SK-N-MC (cell line): ENCODE results near the gene NACC2.

ENCODE experiments used
- DNase-seq: peaks from one replicate; pipeline ENCODE4 v3.0.0-alpha.2; 2011; ENCODE audit warnings: low read depth, low spot score
- H3K27ac ChIP-seq: fragments of 200-600 bp; sonication (generic); 2 replicates; pipeline ENCODE4 v1.5.1; 2016; ENCODE audit warnings: mixed run types
- H3K36me3 ChIP-seq: fragments of 200-600 bp; sonication (generic); 2 replicates; pipeline ENCODE4 v1.6.1; 2017; ENCODE audit warnings: antibody characterized with exemption, low read length, mixed read lengths; ENCODE audit not compliant: insufficient read depth
- H3K4me3 ChIP-seq: fragments of 200-600 bp; sonication (generic); 2 replicates; pipeline ENCODE4 v1.5.1; 2016
- H3K9ac ChIP-seq: fragments of 200-600 bp; sonication (generic); 2 replicates; pipeline ENCODE4 v1.8.0; 2017; ENCODE audit warnings: mixed run types, mixed read lengths; ENCODE audit not compliant: insufficient read length
- H3K9me3 ChIP-seq: fragments of 200-600 bp; sonication (generic); 2 replicates; pipeline ENCODE4 v1.6.1; 2017; ENCODE audit warnings: low read depth, mild to moderate bottlenecking, antibody characterized with exemption, low read length, moderate library complexity, mixed read lengths
- EZH2 ChIP-seq: fragments of 200-600 bp; sonication (generic); IDR thresholded peaks from one replicate; pipeline ENCODE4 v1.6.1; 2017; ENCODE audit warnings: antibody characterized with exemption
- FOXP2 ChIP-seq: optimal IDR thresholded peaks from 2 replicates; pipeline ENCODE3; 2011; ENCODE audit warnings: mild to moderate bottlenecking, moderate library complexity; ENCODE audit not compliant: insufficient read depth; ENCODE audit errors: extremely low read length, control extremely low read depth
- POLR2AphosphoS5 ChIP-seq: IDR thresholded peaks from 2 replicates; pipeline ENCODE4 v1.6.1; 2012; ENCODE audit warnings: mild to moderate bottlenecking, low read depth, low read length, borderline replicate concordance

The NACC2 gene, protein sequence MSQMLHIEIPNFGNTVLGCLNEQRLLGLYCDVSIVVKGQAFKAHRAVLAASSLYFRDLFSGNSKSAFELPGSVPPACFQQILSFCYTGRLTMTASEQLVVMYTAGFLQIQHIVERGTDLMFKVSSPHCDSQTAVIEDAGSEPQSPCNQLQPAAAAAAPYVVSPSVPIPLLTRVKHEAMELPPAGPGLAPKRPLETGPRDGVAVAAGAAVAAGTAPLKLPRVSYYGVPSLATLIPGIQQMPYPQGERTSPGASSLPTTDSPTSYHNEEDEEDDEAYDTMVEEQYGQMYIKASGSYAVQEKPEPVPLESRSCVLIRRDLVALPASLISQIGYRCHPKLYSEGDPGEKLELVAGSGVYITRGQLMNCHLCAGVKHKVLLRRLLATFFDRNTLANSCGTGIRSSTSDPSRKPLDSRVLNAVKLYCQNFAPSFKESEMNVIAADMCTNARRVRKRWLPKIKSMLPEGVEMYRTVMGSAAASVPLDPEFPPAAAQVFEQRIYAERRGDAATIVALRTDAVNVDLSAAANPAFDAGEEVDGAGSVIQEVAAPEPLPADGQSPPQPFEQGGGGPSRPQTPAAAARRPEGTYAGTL

GRCh38 chr9:136095070-136096058, at the start of gene NACC2:
Gene NACC2 (minus strand): TSS chr9:136095289. CDS start chr9:136050521, 44,768 bp downstream.
- peaks cover 7% of the 10 kb centered on the region; the same call in 1 of the 2 replicates for H3K36me3 ChIP-seq
- no peak for DNase-seq
- H3K9me3 ChIP-seq, result no peaks in the 10 kb centered on the region
- peak within 1 kb of the TSS; percentile 90 for H3K4me3 ChIP-seq
- H3K27ac ChIP-seq, result peak within 1 kb of the TSS; percentile 78
- TF ChIP-seq EZH2 (no peak), POLR2AphosphoS5 (no peak; the same call in 1 of the 2 replicates), FOXP2 (no peak)
- H3K9ac ChIP-seq, result peak within 1 kb of the TSS; percentile 90

DNA sequence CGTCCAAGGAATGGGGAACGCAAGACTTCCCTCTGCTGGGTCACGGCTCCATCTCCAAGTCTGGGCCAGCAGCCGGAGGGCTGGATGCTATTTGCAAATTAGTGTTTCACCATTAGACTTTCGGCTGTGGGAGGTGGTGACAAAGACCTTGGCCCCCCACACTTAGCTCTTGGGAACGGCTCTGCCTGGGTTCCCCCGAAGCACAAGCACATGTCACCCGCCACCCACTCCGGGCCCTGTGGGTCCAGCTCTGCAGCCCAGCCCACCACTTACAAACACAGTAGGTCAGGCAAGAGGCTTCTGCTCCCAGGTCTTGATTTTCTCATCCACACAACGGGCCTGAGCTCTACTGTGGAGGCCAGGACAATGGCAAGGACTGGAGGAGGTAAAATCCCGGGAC, 49.4 kb upstream of the NACC2 start:
- H3K9me3 ChIP-seq, result no peaks in the 10 kb centered on the region
- no peak for DNase-seq
- no peak for TF ChIP-seq FOXP2
- no peak for TF ChIP-seq EZH2
- no peak for TF ChIP-seq POLR2AphosphoS5
- no peak overlapping the region for H3K4me3 ChIP-seq
- H3K9ac ChIP-seq, result no peak overlapping the region
- no peak overlapping the region for H3K27ac ChIP-seq
- H3K36me3 ChIP-seq, result no peaks in the 10 kb centered on the region

- Histone ChIP-seq H3K9ac (no peak overlapping the region), H3K9me3 (no peaks in the 10 kb centered on the region), H3K36me3 (no peaks in the 10 kb centered on the region), H3K4me3 (no peak overlapping the region), H3K27ac (no peak overlapping the region)
- TF ChIP-seq EZH2 (no peak), POLR2AphosphoS5 (no peak), FOXP2 (no peak)
- no peak for DNase-seq
These were observed 48.3 kb upstream of the NACC2 start for GRCh38 chr9:136143215-136144001.

- no peak for TF ChIP-seq POLR2AphosphoS5
- no peak for TF ChIP-seq EZH2
- no peak for TF ChIP-seq FOXP2
- Histone ChIP-seq H3K36me3 (no peaks in the 10 kb centered on the region), H3K4me3 (no peak overlapping the region), H3K9ac (no peak overlapping the region), H3K27ac (no peak overlapping the region), H3K9me3 (no peaks in the 10 kb centered on the region)
- DNase-seq, result no peak
These were observed 47.7 kb upstream of the NACC2 start for GRCh38 chr9:136142859-136143214.

DNA sequence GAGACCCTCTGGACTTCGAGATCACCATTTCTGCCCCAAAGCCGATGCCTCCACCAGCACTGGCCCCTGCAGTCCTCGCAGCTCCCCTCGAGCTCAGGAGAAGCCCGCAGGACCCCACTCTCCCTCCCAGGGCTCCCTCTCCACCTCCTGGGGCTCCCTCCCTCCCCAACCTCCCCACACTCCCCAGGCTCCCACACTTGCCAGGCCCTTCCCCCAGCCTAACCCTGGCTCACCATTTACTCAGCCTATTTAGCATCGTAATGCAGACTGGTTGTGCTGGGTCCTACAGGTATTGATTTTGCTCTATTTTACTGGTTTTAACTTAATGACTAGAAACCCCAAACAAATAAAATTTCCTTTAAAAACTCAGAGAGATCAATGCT, 47.3 kb upstream of the NACC2 start:
- Histone ChIP-seq H3K27ac (no peak overlapping the region), H3K9me3 (no peaks in the 10 kb centered on the region), H3K36me3 (no peaks in the 10 kb centered on the region), H3K4me3 (no peak overlapping the region), H3K9ac (no peak overlapping the region)
- DNase-seq, result no peak
- no peak for TF ChIP-seq EZH2
- no peak for TF ChIP-seq FOXP2
- TF ChIP-seq POLR2AphosphoS5, result no peak

- no peaks in the 10 kb centered on the region for H3K9me3 ChIP-seq
- H3K4me3 ChIP-seq, result no peak overlapping the region
- no peak for DNase-seq
- no peak overlapping the region for H3K27ac ChIP-seq
- H3K36me3 ChIP-seq, result no peaks in the 10 kb centered on the region
- H3K9ac ChIP-seq, result no peak overlapping the region
- TF ChIP-seq POLR2AphosphoS5 (no peak), EZH2 (no peak), FOXP2 (no peak)
These were observed 46.8 kb upstream of the NACC2 start for GRCh38 chr9:136141682-136142413.

GRCh38 chr9:136140966-136141365, 45.9 kb upstream of the NACC2 start:
- TF ChIP-seq FOXP2 (no peak), POLR2AphosphoS5 (no peak)
- no peak for DNase-seq
- Histone ChIP-seq H3K27ac (no peak overlapping the region), H3K9me3 (no peaks in the 10 kb centered on the region), H3K9ac (no peak overlapping the region), H3K36me3 (no peaks in the 10 kb centered on the region), H3K4me3 (no peak overlapping the region)
